Erythroblast (primary cell): Measurements from ENCODE around the gene FAM90A1.
"Not testable (repeated sequence)": the region's sequence is repeated elsewhere in the genome, so short reads cannot be mapped to it uniquely, and the experiment has no call there.

Experiments
- GATA1 ChIP-seq: IDR thresholded peaks from 2 replicates; pipeline ENCODE4 v1.6.1; 2011; ENCODE audit warnings: low read depth, mild to moderate bottlenecking, control low read depth, low read length, moderate library complexity
- POLR2A ChIP-seq: IDR thresholded peaks from 2 replicates; pipeline ENCODE4 v1.6.1; 2011; ENCODE audit warnings: mild to moderate bottlenecking, low read length

GRCh38 chr12:8179989-8180585 lies 47.3 kb downstream of the FAM90A1 start:
- TF ChIP-seq POLR2A = peak; percentile 23
- not testable (repeated sequence) for TF ChIP-seq GATA1
